OCI-LY3 (cell line): ENCODE measurements around the gene ENOPH1.
"Not testable (repeated sequence)": the region's sequence is repeated elsewhere in the genome, so short reads cannot be mapped to it uniquely, and the experiment has no call there.

Experiments used
- EZH2phosphoT487 ChIP-seq: fragments of 200-600 bp; shearing (Covaris generic); IDR thresholded peaks from 2 replicates; pipeline ENCODE4 v1.6.1; 2018; ENCODE audit warnings: antibody characterized with exemption, mixed run types, low read depth
- TF ChIP-seq, protein P1 (sequence below): fragments of 200-600, 300-600 bp; sonication (generic); IDR thresholded peaks from 2 replicates; pipeline ENCODE4 v1.5.1; 2014; ENCODE audit warnings: antibody characterized with exemption, low read length, low read depth

DNA sequence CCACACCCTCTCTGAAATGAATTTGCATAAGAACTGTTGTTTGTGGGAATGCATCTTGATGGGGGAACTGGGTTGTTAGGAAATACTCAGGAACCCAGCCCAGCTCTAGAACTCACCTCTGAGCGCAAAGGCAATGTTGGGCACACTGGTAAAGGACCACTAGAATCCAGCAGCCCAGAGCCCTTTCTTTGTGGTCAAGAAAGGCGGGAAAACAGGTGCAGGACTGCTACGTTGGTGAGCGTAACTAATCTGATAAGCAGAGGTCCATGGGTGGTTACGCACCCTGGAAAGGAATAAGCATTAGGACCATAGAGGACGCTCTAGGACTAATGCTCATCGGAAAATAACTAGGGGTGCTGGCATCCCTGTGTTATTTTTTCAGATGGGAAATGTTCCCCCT, 45.5 kb downstream of the ENOPH1 start:
- TF ChIP-seq, protein P1, sequence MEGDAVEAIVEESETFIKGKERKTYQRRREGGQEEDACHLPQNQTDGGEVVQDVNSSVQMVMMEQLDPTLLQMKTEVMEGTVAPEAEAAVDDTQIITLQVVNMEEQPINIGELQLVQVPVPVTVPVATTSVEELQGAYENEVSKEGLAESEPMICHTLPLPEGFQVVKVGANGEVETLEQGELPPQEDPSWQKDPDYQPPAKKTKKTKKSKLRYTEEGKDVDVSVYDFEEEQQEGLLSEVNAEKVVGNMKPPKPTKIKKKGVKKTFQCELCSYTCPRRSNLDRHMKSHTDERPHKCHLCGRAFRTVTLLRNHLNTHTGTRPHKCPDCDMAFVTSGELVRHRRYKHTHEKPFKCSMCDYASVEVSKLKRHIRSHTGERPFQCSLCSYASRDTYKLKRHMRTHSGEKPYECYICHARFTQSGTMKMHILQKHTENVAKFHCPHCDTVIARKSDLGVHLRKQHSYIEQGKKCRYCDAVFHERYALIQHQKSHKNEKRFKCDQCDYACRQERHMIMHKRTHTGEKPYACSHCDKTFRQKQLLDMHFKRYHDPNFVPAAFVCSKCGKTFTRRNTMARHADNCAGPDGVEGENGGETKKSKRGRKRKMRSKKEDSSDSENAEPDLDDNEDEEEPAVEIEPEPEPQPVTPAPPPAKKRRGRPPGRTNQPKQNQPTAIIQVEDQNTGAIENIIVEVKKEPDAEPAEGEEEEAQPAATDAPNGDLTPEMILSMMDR: not testable (repeated sequence)
- TF ChIP-seq EZH2phosphoT487: not testable (repeated sequence)
